ENCODE results near the gene CASS4. TPM values are rescaled to one million over a fixed set of nuclear protein-coding genes. Genes with fewer than 3 reads are reported as not detected.

The CASS4 gene
- total and polyA plus RNA-seq, 2 donors (not counting 3 experiments of a cell fraction or from before 2014, with no cell fraction given) = not detected

GRCh38 chr20:56363491-56363890 lies 48.6 kb upstream of the CASS4 start:
- CTCF ChIA-PET = no interaction called here
- no peaks in the 10 kb centered on the region for H3K9me3 ChIP-seq (replicated peaks; ENCODE audit: control insufficient read depth, insufficient read depth, low read length)
- H3K9ac ChIP-seq (replicated peaks; ENCODE audit: extremely low read depth, insufficient read depth, low read length) = no peak overlapping the region
- peaks cover 6% of the 10 kb centered on the region for H3K4me1 ChIP-seq (ENCODE audit: control insufficient read depth, extremely low read depth, insufficient read depth, low read length)
- intact Hi-C loops (cut with micrococcal nuclease) = no loop called here
- H3K27ac ChIP-seq (ENCODE audit: insufficient read depth, low read depth, low read length) = no peak overlapping the region
- no peak overlapping the region for H3K4me2 ChIP-seq (ENCODE audit: insufficient read depth, low read length)
- H4K20me1 ChIP-seq (replicated peaks; ENCODE audit: control insufficient read depth, extremely low read depth, insufficient read depth, low read length) = no peaks in the 10 kb centered on the region
- POLR2A ChIA-PET = no interaction called here
- no peak overlapping the region for H2AFZ ChIP-seq (ENCODE audit: low read depth, low read length)
- FAIRE-seq = no peak
- no TSS peak for BruUV-seq (replicated peaks)
- dilution Hi-C loops (cut with MboI; ENCODE audit: extremely low pct_ligation_motif_present, low sequenced_read_pairs) = no loop called here
- peaks cover 0 to 4% of the 10 kb centered on the region in 2 experiments for H3K36me3 ChIP-seq (ENCODE audit: control insufficient read depth in 2 of 2, extremely low read depth in 1 of 2, insufficient read depth in 2 of 2, low read length in 2 of 2)
- no peaks in the 10 kb centered on the region for H3K27me3 ChIP-seq (ENCODE audit: control insufficient read depth in 2 of 2, insufficient read depth in 2 of 2, low read length in 2 of 2)
- no peak for DNase-seq (ENCODE audit: low read depth, low spot score)
- H3K79me2 ChIP-seq (ENCODE audit: control insufficient read depth, insufficient read depth, low read length) = peaks cover 2% of the 10 kb centered on the region
- no peak for TF ChIP-seq POLR2A (IDR thresholded peaks at IDR 0.05; ENCODE audit: low read depth, low read length)
- no peak for TF ChIP-seq POLR2AphosphoS5 (IDR thresholded peaks at IDR 0.05; ENCODE audit: insufficient read depth, low read depth, low read length)
- TF ChIP-seq JUN (IDR thresholded peaks at IDR 0.05; ENCODE audit: borderline replicate concordance, insufficient read depth, insufficient read length, low read depth) = no peak
- TF ChIP-seq EZH2 (IDR thresholded peaks at IDR 0.05; ENCODE audit: borderline replicate concordance, low read depth, low read length, severe bottlenecking) = no peak
- TF ChIP-seq FOS (IDR thresholded peaks at IDR 0.05; ENCODE audit: borderline replicate concordance, insufficient read depth, low read length) = no peak
- TF ChIP-seq GATA2 (IDR thresholded peaks at IDR 0.05; ENCODE audit: insufficient read depth, insufficient read length, low read depth, low read length) = no peak
- no peak for TF ChIP-seq MAX (IDR thresholded peaks at IDR 0.05; ENCODE audit: insufficient read depth, insufficient read length)
- no peak for TF ChIP-seq MYC (IDR thresholded peaks at IDR 0.05; ENCODE audit: low read depth, low read length)
- no peak for TF ChIP-seq CTCF (IDR thresholded peaks at IDR 0.05; ENCODE audit: extremely low read depth in 1 of 2, insufficient read depth in 1 of 2, low read depth in 1 of 2, low read length in 2 of 2)
- H3K9me1 ChIP-seq (replicated peaks; ENCODE audit: control insufficient read depth, extremely low read depth, insufficient read depth, low read length) = no peaks in the 10 kb centered on the region
- no peak overlapping the region for H3K4me3 ChIP-seq (replicated peaks in 1 of 3; ENCODE audit: insufficient read depth in 1 of 3, low read depth in 1 of 3, low read length in 3 of 3)
